HepG2 (cell line): ENCODE measurements around the gene STIM2. TPM values are rescaled to one million over a fixed set of nuclear protein-coding genes. Genes with fewer than 3 reads are reported as not detected.

Experiments
- ATAC-seq: fragments of 200-7000 bp; cut with Tn5 transposase; 3 replicates; pipeline ENCODE4 v1.9.1; 2020; ENCODE audit warnings: mild to moderate bottlenecking, moderate library complexity
- BruUV-seq: library from RNA; stranded (reverse); fragments of 400-500 nt; replicated peaks from 2 replicates; lab custom pipeline; 2021; lab: Mats Ljungman, UMichigan
- CTCF ChIA-PET: fragments of 300-600 bp; formaldehyde crosslinking; extraction: SDS; loops from one replicate; lab custom pipeline; 2021; ENCODE audit warnings: low total read pairs, inconsistent platforms, low intra/inter-chr PET ratio; lab: Yijun Ruan, JAX
- POLR2A ChIA-PET: fragments of 350-600 bp; sonication (Branson Sonifier 250); formaldehyde crosslinking; loops from one replicate; lab custom pipeline; 2020; ENCODE audit warnings: antibody characterized with exemption, inconsistent platforms; lab: Yijun Ruan, JAX
- DNase-seq: peaks from one replicate; pipeline ENCODE4 v3.0.0-alpha.2; 2015; ENCODE audit warnings: low spot score
- FAIRE-seq: peaks from 3 replicates; lab custom pipeline; 2011; peaks lifted over from hg19 to GRCh38; lab: Jason Lieb, UNC
- H2AFZ ChIP-seq: one replicate; pipeline ENCODE4 v1.6.1; 2011; ENCODE audit warnings: low read length, inconsistent platforms
- H3K27ac ChIP-seq: fragments of 300-600 bp; 3 replicates; pipeline ENCODE4 v1.8.0; 2011; ENCODE audit warnings: mixed run types, mild to moderate bottlenecking, mixed read lengths, low read length, inconsistent platforms; ENCODE audit not compliant: insufficient read depth; ENCODE audit errors: extremely low read length
- H3K27me3 ChIP-seq, 2 experiments: fragments of 200-600 bp in 1 of 2; 2 replicates in 1 of 2; 3 replicates in 1 of 2; pipeline versions ENCODE4 v1.6.0 to v1.8.0; 2011; ENCODE audit warnings: low read length in 2 of 2, mild to moderate bottlenecking in 2 of 2, moderate library complexity in 2 of 2, inconsistent platforms in 1 of 2; ENCODE audit not compliant: insufficient read depth in 2 of 2, control insufficient read depth in 1 of 2
- H3K36me3 ChIP-seq, 2 experiments: fragments of 200-600 bp in 1 of 2; replicated peaks in 1 of 2; 2 replicates in 1 of 2; 3 replicates in 1 of 2; pipeline versions ENCODE4 v1.5.1 to v1.8.0; 2011; ENCODE audit warnings: low read length in 2 of 2, inconsistent platforms in 1 of 2; ENCODE audit not compliant: insufficient read depth in 2 of 2, control insufficient read depth in 1 of 2
- H3K4me1 ChIP-seq: 2 replicates; pipeline ENCODE4 v1.5.1; 2012; ENCODE audit warnings: low read length, inconsistent platforms; ENCODE audit not compliant: insufficient read depth
- H3K4me2 ChIP-seq: 2 replicates; pipeline ENCODE4 v1.6.0; 2011; ENCODE audit warnings: low read depth, low read length, inconsistent platforms
- H3K4me3 ChIP-seq, 3 experiments: fragments of 200-600 bp in 1 of 3; sonication (generic), shearing (Covaris generic) in 1 of 3; replicated peaks in 1 of 3; 2 replicates each; pipeline ENCODE4 v1.5.1; 2011 to 2016; ENCODE audit warnings: low read length in 3 of 3, inconsistent platforms in 2 of 3, low read depth in 2 of 3, mild to moderate bottlenecking in 2 of 3, control low read depth in 1 of 3, mixed read lengths in 1 of 3; ENCODE audit not compliant: insufficient read depth in 1 of 3
- H3K79me2 ChIP-seq: one replicate; pipeline ENCODE4 v1.6.1; 2011; ENCODE audit warnings: low read length, inconsistent platforms; ENCODE audit not compliant: insufficient read depth
- H3K9ac ChIP-seq: 2 replicates; pipeline ENCODE4 v1.6.0; 2011; ENCODE audit warnings: mild to moderate bottlenecking, low read depth, low read length, inconsistent platforms; ENCODE audit not compliant: insufficient read depth
- H3K9me3 ChIP-seq: 2 replicates; pipeline ENCODE4 v1.5.1; 2012; ENCODE audit warnings: mild to moderate bottlenecking, low read length
- H4K20me1 ChIP-seq: 2 replicates; pipeline ENCODE4 v1.6.0; 2011; ENCODE audit warnings: inconsistent platforms, mild to moderate bottlenecking, low read length, moderate library complexity; ENCODE audit not compliant: insufficient read depth
- DMAP1 ChIP-seq: IDR thresholded peaks from 2 replicates; pipeline ENCODE4 v1.6.1; 2016
- ESRRA ChIP-seq: sonication (generic); formaldehyde crosslinking; IDR thresholded peaks from 2 replicates; pipeline ENCODE4 v1.5.1; 2020; ENCODE audit warnings: mild to moderate bottlenecking, low read depth, missing genetic modification reagents
- JUN ChIP-seq: sonication (generic); formaldehyde crosslinking; IDR thresholded peaks from 2 replicates; pipeline ENCODE4 v1.4.0; 2020; ENCODE audit warnings: mild to moderate bottlenecking, missing genetic modification reagents
- PRMT3 ChIP-seq: sonication (generic); formaldehyde crosslinking; IDR thresholded peaks from 2 replicates; pipeline ENCODE4 v1.8.1; 2022; ENCODE audit warnings: low read depth, mild to moderate bottlenecking, moderate library complexity, missing genetic modification reagents, borderline replicate concordance
- SP4 ChIP-seq: sonication (generic); formaldehyde crosslinking; IDR thresholded peaks from 2 replicates; pipeline ENCODE4 v1.8.1; 2023; ENCODE audit warnings: mild to moderate bottlenecking, missing genetic modification reagents
- ZBTB7B ChIP-seq: sonication (generic); formaldehyde crosslinking; IDR thresholded peaks from 2 replicates; pipeline ENCODE4 v1.4.0; 2020; ENCODE audit warnings: missing genetic modification reagents
- ZFP41 ChIP-seq: sonication (generic); formaldehyde crosslinking; IDR thresholded peaks from 2 replicates; pipeline ENCODE4 v1.4.0; 2020; ENCODE audit warnings: mild to moderate bottlenecking, missing genetic modification reagents, borderline replicate concordance
- ZNF326 ChIP-seq: sonication (generic); formaldehyde crosslinking; IDR thresholded peaks from 2 replicates; pipeline ENCODE4 v1.4.0; 2020; ENCODE audit warnings: missing genetic modification reagents, borderline replicate concordance
- ZNF329 ChIP-seq: sonication (generic); formaldehyde crosslinking; IDR thresholded peaks from 2 replicates; pipeline ENCODE4 v1.9.0; 2021; ENCODE audit warnings: low read depth, mild to moderate bottlenecking, missing genetic modification reagents
- ZNF432 ChIP-seq: sonication (generic); formaldehyde crosslinking; IDR thresholded peaks from 2 replicates; pipeline ENCODE4 v1.5.0; 2020; ENCODE audit warnings: missing genetic modification reagents, mild to moderate bottlenecking, borderline replicate concordance
- ZNF607 ChIP-seq: sonication (generic); formaldehyde crosslinking; IDR thresholded peaks from 2 replicates; pipeline ENCODE4 v1.5.1; 2020; ENCODE audit warnings: missing genetic modification reagents, mild to moderate bottlenecking, borderline replicate concordance
- ZSCAN20 ChIP-seq: sonication (generic); formaldehyde crosslinking; IDR thresholded peaks from 2 replicates; pipeline ENCODE4 v1.4.0; 2020; ENCODE audit warnings: missing genetic modification reagents, mild to moderate bottlenecking, borderline replicate concordance
- WGBS: methylation state at CpG from one replicate; pipeline ENCODE4 v1.1.6; 2017; ENCODE audit warnings: low lambda C conversion rate; 5-methylcytosine and 5-hydroxymethylcytosine counted together
- in situ Hi-C: cut with HindIII; loops from 2 replicates; pipeline ENCODE4 v1.10.0; 2017; ENCODE audit warnings: low pct_unique_long_range_greater_than_20kb; ENCODE audit not compliant: extremely low pct_ligation_motif_present
- intact Hi-C: fragments of 100-400 bp; cut with micrococcal nuclease; formaldehyde crosslinking; loops from one replicate; pipeline ENCODE4 v1.10.0; 2022; ENCODE audit not compliant: unreplicated experiment
- polyA plus RNA-seq, 8 experiments: library from polyadenylated mRNA; depleted of rRNA in 3 of 8; stranded (reverse) in 7 of 8; unstranded in 1 of 8; fragments of >200 nt; fragmentation: Illumina TruSeq in 4 of 8; extraction: Trizol in 4 of 8; gene quantifications; 2 replicates each; pipeline versions ENCODE4 v1.2.1 to v1.2.3, GENCODE V29; 2011 to 2016; ENCODE audit warnings: low read depth in 4 of 8, missing spikeins in 1 of 8, mixed read lengths in 1 of 8; ENCODE audit not compliant: insufficient read depth in 1 of 8
- total RNA-seq, 5 experiments: library from RNA; depleted of rRNA; stranded (reverse); fragments of >200 nt; fragmentation: Illumina TruSeq; extraction: Trizol; gene quantifications; 2 replicates each; pipeline ENCODE4 v1.2.3, GENCODE V29; 2016; ENCODE audit warnings: low read depth in 1 of 5

The STIM2 gene
- total and polyA plus RNA-seq, 2 of the 13 experiments (the other 11 are each of a cell fraction or from before 2014, with no cell fraction given): 19.3 to 19.4 TPM

- DNase-seq (no peak), FAIRE-seq (no peak), ATAC-seq (no peak)
- no peak overlapping the region for H3K4me3 ChIP-seq
- H3K36me3 ChIP-seq: no peaks in the 10 kb centered on the region
- no peaks in the 10 kb centered on the region for H3K27me3 ChIP-seq
- no TSS peak for BruUV-seq
- intact Hi-C loops (no loop called here), in situ Hi-C loops (no loop called here)
- peaks cover 4% of the 10 kb centered on the region for H3K79me2 ChIP-seq
- ChIA-PET POLR2A (no interaction called here), CTCF (no interaction called here)
- TF ChIP-seq ZFP41 (CRISPR knock-in tag) (no peak), PRMT3 (CRISPR knock-in tag) (no peak), ZNF432 (no peak), DMAP1 (CRISPR knock-in tag) (no peak), ZNF326 (CRISPR knock-in tag) (no peak), ZSCAN20 (no peak), ZNF329 (CRISPR knock-in tag) (no peak), SP4 (CRISPR knock-in tag) (no peak), ESRRA (CRISPR knock-in tag) (no peak), ZBTB7B (CRISPR knock-in tag) (no peak), JUN (CRISPR knock-in tag) (no peak), ZNF607 (CRISPR knock-in tag) (no peak)
- no peak overlapping the region for H3K4me2 ChIP-seq
- no peak overlapping the region for H2AFZ ChIP-seq
- H3K27ac ChIP-seq: no peak overlapping the region
- H3K9ac ChIP-seq: no peak overlapping the region
- no peaks in the 10 kb centered on the region for H3K4me1 ChIP-seq
- H4K20me1 ChIP-seq: no peaks in the 10 kb centered on the region
- no peaks in the 10 kb centered on the region for H3K9me3 ChIP-seq
- WGBS: 89% methylated on average over 5 of the region's 5 CpGs
Observed at GRCh38 chr4:26884486-26884988, 23.9 kb downstream of the STIM2 start.
